ENCODE results near the gene CAPS2. TPM values are rescaled to one million over a fixed set of nuclear protein-coding genes. Genes with fewer than 3 reads are reported as not detected.

CAPS2 gene
- total RNA-seq, 1 experiment from 2014 or later: 4.3 TPM

DNA sequence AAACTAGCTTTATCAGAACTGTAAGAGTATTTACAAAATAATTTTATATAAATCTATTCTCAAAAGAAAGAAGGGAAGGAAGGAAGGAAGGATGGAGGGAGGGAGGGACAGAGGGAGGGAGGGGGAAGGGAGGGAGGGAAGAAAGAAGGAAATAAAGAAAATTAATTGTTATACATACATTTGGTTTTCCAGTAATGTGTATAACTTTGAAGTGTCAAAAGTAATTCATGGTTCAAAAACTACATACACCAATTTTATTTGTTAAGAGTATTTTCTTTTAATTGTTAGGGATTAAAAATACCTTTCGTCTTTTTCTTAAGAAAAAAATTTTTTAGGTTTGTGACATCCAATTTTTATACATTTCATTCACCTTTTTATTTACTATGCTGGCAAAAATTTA lies 103.0 kb downstream of the CAPS2 start:
- H3K27ac ChIP-seq (ENCODE audit: insufficient read length, low read depth, low read length): no peak overlapping the region
- Mint-ChIP-seq H3K4me3 (no peak overlapping the region), H3K4me1 (peaks cover 0 to 5% of the 10 kb centered on the region in 2 experiments; a peak in 1 of 4 replicates), H3K9me3 (no peaks in the 10 kb centered on the region), H3K27ac (no peak overlapping the region), H3K36me3 (ENCODE audit: insufficient read depth in 1 of 3, low read depth in 3 of 3) (no peaks in the 10 kb centered on the region), H3K27me3 (ENCODE audit: low read depth) (no peaks in the 10 kb centered on the region)
- no peak for DNase-seq
- no peaks in the 10 kb centered on the region for H3K9me3 ChIP-seq (ENCODE audit: control insufficient read depth, low read depth, low read length)
- no peak overlapping the region for H3K18ac ChIP-seq (ENCODE audit: insufficient read length, low read depth, low read length)
- H4K91ac ChIP-seq (ENCODE audit: insufficient read length, low read depth, low read length): no peak overlapping the region
- TF ChIP-seq, protein P1, sequence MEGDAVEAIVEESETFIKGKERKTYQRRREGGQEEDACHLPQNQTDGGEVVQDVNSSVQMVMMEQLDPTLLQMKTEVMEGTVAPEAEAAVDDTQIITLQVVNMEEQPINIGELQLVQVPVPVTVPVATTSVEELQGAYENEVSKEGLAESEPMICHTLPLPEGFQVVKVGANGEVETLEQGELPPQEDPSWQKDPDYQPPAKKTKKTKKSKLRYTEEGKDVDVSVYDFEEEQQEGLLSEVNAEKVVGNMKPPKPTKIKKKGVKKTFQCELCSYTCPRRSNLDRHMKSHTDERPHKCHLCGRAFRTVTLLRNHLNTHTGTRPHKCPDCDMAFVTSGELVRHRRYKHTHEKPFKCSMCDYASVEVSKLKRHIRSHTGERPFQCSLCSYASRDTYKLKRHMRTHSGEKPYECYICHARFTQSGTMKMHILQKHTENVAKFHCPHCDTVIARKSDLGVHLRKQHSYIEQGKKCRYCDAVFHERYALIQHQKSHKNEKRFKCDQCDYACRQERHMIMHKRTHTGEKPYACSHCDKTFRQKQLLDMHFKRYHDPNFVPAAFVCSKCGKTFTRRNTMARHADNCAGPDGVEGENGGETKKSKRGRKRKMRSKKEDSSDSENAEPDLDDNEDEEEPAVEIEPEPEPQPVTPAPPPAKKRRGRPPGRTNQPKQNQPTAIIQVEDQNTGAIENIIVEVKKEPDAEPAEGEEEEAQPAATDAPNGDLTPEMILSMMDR (conservative IDR thresholded peaks at IDR 0.05): no peak
- no peaks in the 10 kb centered on the region for H3K79me1 ChIP-seq (ENCODE audit: insufficient read depth, low read depth, low read length, poor library complexity, severe bottlenecking)
- no peak overlapping the region for H2BK15ac ChIP-seq (ENCODE audit: low read depth, low read length)
- no peaks in the 10 kb centered on the region for H4K20me1 ChIP-seq (ENCODE audit: control insufficient read depth, insufficient read depth, insufficient read length)
- H2BK20ac ChIP-seq (ENCODE audit: low read depth, low read length, poor library complexity, severe bottlenecking): no peak overlapping the region
- H3K4me2 ChIP-seq (ENCODE audit: insufficient read depth, insufficient read length, low read length): no peak overlapping the region
- H3T11ph ChIP-seq (ENCODE audit: low read length): no peak overlapping the region
- H3K56ac ChIP-seq (ENCODE audit: insufficient read length, low read depth, low read length): no peak overlapping the region
- no peak overlapping the region for H2BK120ac ChIP-seq (ENCODE audit: low read depth, low read length, poor library complexity, severe bottlenecking)
- no peaks in the 10 kb centered on the region for H3K23me2 ChIP-seq (ENCODE audit: insufficient read length, low read depth, low read length, poor library complexity, severe bottlenecking)
- H2AFZ ChIP-seq (ENCODE audit: low read length): no peak overlapping the region
- H3K23ac ChIP-seq (ENCODE audit: insufficient read length, low read depth, low read length): no peak overlapping the region
- H3K14ac ChIP-seq (ENCODE audit: insufficient read depth, low read length): no peak overlapping the region
- H3K27me3 ChIP-seq (ENCODE audit: insufficient read depth, low read length): no peaks in the 10 kb centered on the region
- H3K9ac ChIP-seq (ENCODE audit: extremely low read depth, insufficient read length, low read length): no peak overlapping the region
- no peak overlapping the region for H3K4ac ChIP-seq (ENCODE audit: low read depth, low read length)
- no peak overlapping the region for H2AK5ac ChIP-seq (ENCODE audit: insufficient read length, low read length)
- H3K79me2 ChIP-seq (ENCODE audit: insufficient read depth, low read length): no peaks in the 10 kb centered on the region
- no peak overlapping the region for H4K5ac ChIP-seq (ENCODE audit: insufficient read length, low read depth, low read length)
- no CpG with 5 or more reads among the region's 1 CpG for WGBS (ENCODE audit: extremely low coverage, insufficient read length, low lambda C conversion rate)
- no peaks in the 10 kb centered on the region for H3K4me1 ChIP-seq (ENCODE audit: insufficient read depth, low read length)
- no peak overlapping the region for H4K8ac ChIP-seq (replicated peaks; ENCODE audit: insufficient read length, low read depth, low read length)
- no peak overlapping the region for H2BK5ac ChIP-seq (ENCODE audit: insufficient read length, low read length)
- H2BK12ac ChIP-seq (ENCODE audit: insufficient read length, low read depth, low read length): no peak overlapping the region

Other genes starting within 250 kb of the CAPS2 start
- gene KCNC2, start 120.5 kb downstream of the CAPS2 start, total RNA-seq (2021): not detected in 2 replicates
- 1.9 and 3.2 TPM in 2 replicates for gene GLIPR1L1, start 4.3 kb upstream of the CAPS2 start, total RNA-seq (2021)
- 0.09 and 0.35 TPM in 2 replicates for gene GLIPR1L2, start 60.8 kb upstream of the CAPS2 start, total RNA-seq (2021)
- 0.09 and 0.13 TPM in 2 replicates for gene GLIPR1, start 150.4 kb upstream of the CAPS2 start, total RNA-seq (2021)
- gene KRR1, start 181.3 kb upstream of the CAPS2 start, total RNA-seq (2021): 88.9 and 92.2 TPM in 2 replicates